Measurements from ENCODE around the gene CINP. TPM values are rescaled to one million over a fixed set of nuclear protein-coding genes. Genes with fewer than 3 reads are reported as not detected.

CINP gene
- total and polyA plus RNA-seq, 2 of the 8 experiments (the other 6 are each of a cell fraction or from before 2014, with no cell fraction given) = 47.8 to 51.6 TPM

DNA sequence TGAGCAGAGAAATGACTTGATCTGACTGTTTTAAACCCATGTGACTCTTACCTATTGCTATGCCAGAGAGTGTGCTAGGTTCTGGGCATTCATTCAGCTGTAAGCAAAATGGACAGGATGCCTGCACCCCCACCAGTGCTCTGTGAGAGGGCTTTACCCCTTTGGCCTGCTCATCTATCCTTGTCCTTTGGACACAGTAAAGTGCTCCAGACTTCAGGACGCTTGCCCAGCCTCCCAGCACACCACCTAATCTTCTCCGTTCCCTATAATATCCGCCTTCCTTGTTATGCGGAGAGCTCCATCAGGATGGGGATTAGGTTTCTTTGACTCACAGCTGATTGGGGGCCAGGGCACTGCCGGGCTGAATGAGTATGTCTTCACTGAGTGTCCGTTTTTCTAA, 47.6 kb downstream of the CINP start (continued):
- no peak for TF ChIP-seq HDAC2 (IDR thresholded peaks at IDR 0.05; ENCODE audit: borderline replicate concordance in 1 of 2, low read depth in 2 of 2, low read length in 2 of 2)
- TF ChIP-seq KDM1A (IDR thresholded peaks at IDR 0.05; ENCODE audit: borderline replicate concordance, low read length) = no peak
- TF ChIP-seq JUN (IDR thresholded peaks at IDR 0.05; ENCODE audit: low read depth, low read length) = no peak
- no peak for TF ChIP-seq POLR2AphosphoS5 (IDR thresholded peaks at IDR 0.05; ENCODE audit: low read depth, low read length)
